IPS-11a (cell line): ENCODE measurements around the gene SPO11.

Source experiments
- H3K4me3 ChIP-seq: one replicate; pipeline ENCODE4 v1.5.1; 2013; ENCODE audit warnings: low read depth, low read length, control low read depth

The SPO11 gene

DNA sequence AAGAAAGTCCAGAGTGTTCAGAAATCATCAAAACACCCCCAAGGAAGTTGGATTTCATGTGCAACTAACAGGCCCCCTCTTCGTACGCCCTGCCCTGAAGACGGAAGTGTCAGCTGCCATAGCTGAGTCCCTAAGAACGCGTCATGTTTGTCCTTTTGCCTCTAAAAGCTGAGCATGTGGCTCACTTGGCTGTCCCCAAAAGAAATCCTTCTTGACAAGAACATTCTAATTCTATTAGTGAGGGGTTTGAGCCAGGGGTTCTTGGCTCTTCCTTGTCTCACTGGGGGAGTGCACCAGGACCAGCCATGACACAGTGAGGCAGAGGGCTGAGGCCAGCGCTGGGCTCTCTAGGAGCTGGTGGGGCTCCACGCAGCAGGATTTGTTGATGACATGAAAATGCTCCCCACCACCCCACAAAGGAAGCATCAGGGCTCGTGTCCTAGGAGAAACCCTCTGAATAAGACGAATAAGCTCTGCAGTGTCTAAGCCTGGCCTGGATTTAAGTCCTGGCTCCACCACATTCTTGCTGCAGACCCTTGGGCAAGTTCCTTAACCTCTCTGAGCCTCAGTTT, 20.0 kb upstream of the SPO11 start:
- no peak overlapping the region for H3K4me3 ChIP-seq

DNA sequence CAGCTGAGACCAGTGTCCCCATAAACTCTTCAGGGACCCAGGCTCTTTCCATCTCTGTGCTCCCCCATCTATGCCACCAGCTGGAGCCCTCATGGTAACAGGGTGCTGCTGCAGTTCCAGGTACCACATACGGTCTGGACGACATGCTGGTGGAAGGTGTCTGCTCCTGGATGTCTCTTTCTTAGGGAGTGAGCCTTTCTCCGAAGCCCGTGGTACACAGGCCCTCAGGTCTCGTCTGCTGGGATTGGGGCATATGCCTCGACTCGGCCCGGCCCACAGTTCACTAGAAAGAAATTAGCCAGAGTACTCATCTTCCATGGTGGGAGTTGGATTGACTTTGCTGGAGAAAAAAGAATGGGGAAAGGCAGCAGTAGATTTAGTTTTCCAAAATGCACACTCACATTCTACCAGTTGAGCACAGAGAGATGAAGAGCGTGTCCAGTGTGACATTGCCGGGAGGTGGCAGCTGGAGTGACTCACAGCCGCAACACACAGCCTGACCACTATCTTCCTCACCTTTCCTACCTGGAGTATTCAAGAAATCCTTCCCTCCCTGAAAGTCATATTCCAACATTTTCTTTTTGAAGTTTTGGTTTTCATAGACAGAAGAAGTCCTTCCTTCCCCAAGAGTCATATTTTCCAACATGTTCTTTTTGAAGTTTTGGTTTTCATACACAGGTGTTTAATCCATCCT, 18.6 kb upstream of the SPO11 start:
- no peak overlapping the region for H3K4me3 ChIP-seq

DNA sequence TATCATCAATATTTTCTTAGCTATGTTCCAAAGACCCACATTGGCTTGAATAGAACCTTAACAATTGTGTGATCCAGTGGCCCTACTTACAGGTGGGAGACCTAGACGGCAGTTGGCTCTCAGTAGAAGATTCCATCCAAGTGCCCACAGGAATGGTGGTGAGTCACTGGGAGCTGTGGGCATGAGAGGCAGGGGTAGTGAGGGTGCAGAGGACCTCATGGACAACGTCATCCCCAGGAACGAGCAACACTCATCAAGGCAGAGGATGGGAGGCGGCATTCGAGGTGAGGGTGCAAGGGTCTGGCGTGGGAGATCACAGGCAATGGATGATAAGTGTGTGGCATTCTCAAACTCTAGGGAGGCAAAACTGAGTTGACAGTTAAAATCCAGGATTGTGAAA, 17.5 kb upstream of the SPO11 start:
- H3K4me3 ChIP-seq: no peak overlapping the region

DNA sequence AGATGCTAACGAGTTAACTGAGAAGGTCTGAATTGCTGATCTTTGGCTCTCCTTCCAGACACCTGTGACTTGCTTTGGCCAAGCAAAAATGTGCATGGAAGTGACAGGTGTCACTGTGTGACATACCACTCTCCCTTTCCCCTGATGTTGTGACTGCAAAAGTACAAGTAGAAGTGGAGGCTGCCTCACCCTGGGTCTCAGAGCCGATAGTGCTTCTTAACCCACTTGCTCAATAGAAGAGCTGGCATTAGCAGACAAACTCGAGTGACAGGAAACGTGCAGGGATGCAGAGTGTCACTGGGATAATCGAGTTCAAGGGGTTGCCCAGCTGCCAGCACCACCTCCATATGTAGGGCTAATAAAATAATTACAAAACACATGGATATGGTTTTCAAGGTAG, 16.4 kb upstream of the SPO11 start:
- H3K4me3 ChIP-seq: no peak overlapping the region

DNA sequence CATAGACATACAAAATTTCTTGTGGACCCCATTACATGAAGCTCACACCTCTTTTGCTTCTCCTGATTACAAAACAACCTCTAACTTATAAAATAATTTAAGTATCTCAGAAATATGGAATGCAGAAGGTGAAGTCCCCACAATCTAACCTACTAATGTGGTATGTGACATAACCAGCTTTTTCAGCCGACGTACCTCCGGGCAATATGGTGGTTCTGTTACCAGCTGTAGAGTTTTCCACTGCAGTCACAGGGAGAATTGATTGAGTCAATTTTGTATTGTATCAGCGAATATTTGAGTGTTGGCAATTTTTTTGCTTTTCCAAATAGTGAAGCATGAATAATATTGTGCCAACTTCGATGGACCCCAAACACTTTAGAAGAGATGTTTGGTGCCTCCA, 15.7 kb upstream of the SPO11 start:
- H3K4me3 ChIP-seq: no peak overlapping the region

DNA sequence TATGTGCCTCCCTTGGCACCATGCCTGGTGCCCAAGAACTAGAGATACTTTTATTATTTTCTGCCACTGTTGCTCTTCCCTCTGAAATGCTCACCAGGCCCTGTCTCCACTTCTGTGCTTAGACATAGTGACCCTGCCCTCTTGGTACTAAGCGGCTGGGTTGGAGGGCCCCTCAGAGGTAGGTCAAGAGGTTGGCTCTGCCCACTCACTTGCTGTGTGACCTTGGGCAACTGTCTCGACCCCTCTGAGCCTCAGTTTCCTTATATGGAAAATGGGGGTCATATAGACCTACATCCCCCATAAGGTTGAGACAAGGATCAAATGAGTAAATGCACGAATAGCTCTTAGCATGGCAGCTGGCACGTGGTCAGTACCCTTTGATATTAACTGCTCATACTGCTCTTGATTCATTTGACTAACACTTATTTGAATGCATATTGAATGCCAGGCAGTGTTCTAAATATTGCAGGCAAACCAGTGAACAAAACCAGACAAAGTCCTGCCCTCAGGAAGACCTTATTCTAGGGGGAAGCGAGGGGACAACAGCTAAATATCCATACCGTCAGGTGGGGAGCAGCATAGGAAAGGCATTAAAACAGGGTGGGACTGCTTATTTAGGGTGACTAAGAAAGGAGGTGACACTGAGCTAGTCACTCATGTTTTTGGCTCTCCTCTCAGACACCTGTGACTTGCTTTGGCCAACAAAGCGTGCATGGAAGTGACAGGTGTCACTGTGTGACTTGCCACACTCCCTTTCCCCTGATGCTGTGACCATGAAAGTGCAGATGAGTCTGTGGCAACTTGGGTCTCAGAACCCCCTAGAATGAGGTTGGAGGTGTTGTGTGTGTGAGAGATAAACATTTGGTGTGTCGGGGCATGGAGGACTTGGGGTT, 14.3 kb upstream of the SPO11 start:
- H3K4me3 ChIP-seq: no peak overlapping the region

DNA sequence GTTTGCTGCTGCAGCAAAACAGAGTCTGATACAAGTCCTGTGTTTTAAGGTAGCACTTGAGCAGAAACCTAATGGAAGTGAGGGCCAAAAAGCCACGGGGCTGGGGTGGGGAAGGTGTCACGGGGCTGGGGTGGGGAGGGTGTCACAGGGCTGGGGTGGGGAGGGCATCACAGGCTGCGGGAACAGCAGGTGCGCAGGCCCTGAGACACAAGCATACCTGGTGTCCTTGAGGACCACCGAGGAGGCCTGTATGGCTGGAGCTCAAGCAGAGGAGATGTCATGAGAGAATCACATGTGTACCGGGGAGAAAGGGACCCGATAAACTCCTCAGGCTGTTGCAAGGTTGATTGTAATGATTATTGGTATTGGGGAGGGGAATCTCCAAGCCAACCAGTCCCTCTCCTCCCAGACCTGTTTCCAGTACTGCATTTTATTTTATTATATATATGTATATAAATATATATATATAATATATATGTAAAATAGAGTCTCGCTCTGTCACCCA, 13.6 kb upstream of the SPO11 start:
- no peak overlapping the region for H3K4me3 ChIP-seq

DNA sequence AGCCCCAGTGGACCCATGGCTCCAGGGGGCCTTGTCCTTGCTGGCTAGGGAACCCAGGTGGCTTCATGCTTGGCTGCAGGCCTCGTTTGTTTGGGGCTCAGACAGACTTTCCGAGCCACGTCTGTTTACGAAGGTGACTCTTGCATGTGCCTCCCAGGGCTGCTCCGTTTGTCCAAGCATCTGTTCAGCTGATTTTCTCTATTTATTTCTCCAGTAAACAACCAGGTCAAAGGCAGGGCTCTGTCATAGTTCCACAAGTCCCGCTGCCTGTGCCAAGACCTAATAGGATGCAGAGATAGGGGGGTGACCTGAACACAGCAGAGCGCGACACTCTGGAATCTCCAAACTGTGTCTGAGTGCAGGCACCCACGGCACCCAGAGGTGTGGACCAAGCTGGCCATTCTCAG, 12.8 kb upstream of the SPO11 start:
- H3K4me3 ChIP-seq: no peak overlapping the region

DNA sequence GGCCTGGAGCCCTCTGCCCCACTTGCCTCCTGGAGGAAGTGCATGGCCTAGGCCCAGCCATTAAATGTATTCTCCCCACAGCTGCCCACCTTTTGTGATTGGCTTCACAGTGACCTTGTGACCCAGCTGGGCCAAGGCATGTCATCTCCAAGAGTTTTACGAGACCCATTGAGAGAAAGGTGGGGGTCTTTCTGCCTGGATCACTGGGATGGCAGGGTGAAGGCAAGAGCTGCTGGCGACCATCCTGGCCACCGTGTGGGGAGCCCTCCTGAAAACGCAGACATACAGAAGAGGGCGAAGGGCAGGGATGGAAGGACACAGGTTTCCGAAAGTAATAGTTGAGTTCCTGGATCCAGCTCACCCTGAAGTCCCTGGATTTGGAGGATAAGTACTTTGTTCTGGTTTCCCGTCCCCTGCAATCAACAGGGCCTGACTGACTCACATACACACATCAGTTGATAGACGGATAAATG, 12.3 kb upstream of the SPO11 start:
- H3K4me3 ChIP-seq: no peak overlapping the region

DNA sequence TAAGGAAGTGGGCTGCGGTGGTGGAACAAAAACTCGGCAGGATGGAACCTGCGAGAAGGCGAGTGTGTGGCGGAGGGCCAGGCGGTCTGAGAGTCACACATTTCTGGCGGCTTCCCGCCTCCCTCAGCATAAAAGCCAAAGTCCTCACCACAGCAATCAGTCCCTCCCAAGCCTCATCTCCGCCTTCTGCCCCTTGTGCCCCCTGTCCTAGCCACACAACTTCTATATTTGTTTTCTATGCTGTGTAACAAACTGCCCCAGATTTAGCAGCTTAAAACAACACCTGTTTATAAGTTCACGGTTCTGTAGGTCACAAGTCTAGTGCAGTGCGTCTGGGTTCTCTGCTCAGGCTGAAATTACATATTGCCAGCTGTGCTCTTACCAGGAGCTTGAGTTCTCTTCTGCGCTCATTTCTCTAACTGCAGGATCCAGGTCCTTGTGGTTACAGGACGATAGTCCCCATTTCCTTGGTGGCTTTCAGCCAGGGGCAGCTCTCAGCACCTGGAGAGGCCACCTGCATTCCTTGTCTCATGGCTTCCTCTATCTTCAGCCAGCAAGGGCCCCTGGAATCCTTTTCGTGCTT, 11.7 kb upstream of the SPO11 start:
- no peak overlapping the region for H3K4me3 ChIP-seq

DNA sequence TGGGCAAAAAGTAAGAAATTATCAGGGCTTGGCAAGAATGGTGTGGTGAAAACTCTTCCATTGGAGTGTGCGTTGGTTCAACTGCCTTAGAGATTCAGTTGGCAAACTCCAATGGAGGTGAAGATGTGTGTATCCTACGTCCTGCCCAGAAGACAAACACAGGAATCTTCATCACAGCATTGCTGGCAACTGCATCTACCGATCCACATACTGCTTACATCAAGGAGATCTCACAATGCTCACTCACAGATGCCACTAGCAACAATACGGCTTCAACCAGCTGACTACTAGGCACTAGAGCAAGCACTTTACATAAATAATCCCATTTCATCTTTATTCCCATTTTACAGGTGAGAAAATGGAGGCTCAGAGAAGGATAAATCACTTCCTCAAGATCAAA, 10.0 kb upstream of the SPO11 start:
- H3K4me3 ChIP-seq: no peak overlapping the region

DNA sequence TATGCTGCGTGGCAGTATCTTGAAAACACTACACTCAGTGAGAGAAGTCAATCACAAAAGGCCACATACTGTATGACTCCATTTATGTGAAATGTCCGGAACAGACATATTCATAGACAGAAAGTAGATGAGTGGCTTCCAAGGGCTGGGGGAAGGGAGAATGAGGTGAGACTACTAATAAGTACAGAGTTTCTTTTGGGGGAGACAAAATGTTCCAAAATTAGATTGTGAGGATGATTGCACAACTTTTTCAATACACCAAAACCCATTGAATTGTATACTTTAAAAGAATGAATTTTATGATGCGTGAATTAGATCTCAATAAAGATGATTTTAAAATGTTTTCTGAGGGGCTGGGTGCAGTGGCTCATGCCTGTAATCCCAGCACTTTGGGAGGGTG, 9.2 kb upstream of the SPO11 start:
- H3K4me3 ChIP-seq: no peak overlapping the region

DNA sequence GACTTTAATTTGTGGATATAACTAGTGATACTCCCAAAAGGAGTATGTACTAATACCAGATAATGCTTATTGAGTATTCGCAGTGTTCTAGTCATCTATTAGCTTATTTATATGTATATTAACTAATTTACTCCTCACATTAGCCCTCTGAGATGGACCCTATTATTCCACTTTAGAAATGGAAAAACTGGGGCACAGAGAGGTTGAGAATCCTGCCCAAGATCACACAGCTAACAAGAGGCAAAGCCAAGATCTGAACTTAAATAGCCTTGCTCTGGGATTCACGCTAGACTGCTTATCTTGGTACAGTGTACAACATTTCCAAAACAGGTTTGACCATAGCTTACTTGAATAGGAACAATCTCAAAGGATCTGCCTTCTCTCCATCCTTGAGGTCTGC, 8.5 kb upstream of the SPO11 start:
- H3K4me3 ChIP-seq: no peak overlapping the region

DNA sequence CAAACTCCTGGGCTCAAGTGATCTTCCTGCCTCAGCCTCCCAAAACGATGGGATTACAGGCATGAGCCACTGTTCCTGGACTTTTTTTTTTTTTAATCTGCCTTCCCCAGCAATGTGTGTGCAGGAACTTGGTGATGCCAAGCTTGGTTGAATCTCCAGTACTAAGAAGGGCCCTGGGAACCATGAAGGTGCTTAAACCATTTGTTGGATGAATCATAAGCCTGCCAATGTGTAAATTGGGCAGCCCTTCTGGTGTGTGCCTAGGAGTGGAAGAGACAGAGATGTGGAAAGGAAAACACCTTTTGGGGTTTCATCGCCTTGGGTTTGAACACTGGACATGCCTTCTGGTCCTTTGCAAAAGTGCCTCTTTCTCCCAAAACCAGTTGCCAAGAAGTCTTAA, 7.1 kb upstream of the SPO11 start:
- H3K4me3 ChIP-seq: no peak overlapping the region

DNA sequence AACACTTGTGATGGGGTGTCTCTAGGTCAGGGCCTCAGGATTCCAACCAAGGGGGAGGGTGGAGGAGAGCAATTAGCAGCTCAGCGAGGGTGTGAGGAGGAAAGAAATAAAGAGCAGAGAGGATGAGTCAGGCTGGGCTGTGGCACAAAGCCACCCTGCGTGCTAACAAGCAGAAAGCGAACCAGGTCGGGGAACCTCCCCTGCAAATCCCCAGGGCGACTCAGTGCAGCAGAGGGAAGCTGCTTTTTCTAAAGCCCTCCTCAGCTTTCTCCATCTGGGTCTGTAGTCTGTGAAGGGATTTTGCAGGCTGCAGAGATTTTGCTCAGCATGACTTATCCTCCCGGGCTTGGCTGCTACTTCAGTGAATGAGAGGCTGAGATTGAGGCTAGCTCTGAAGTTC, 6.6 kb upstream of the SPO11 start:
- H3K4me3 ChIP-seq: no peak overlapping the region

DNA sequence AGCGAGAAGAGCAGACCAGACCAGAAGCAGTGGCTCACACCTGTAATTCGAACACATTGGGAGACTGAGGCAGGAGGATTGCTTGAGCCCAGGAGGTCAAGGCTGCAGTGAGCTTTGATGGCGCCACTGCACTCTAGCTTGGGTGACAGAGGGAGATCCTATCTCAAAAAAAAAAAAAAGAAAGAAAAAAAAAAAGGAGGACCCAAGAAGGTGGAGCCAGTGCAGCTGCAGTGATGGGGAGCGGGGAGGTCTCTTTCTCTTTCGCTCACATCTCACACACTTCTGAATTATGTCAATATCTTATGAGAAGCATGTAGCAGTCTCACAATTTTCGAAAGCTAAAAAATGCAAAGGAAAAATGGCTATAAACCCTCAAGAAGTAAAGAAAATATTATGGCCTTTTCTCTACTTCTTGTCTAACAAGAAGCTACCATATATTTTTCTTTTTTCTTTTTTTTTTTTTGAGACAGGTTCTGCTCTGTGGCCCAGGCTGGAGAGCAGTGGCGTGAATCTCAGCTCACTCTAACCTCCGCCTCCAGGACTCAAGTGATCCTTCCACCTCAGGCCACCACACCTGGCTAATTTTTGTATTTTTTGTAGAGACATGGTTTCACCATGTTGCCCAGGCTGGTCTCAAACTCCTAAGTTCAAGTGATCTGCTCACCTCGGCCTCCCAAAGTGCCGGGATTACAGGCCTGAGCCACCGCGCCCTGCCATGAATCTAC, 3.8 kb upstream of the SPO11 start:
- H3K4me3 ChIP-seq: no peak overlapping the region

DNA sequence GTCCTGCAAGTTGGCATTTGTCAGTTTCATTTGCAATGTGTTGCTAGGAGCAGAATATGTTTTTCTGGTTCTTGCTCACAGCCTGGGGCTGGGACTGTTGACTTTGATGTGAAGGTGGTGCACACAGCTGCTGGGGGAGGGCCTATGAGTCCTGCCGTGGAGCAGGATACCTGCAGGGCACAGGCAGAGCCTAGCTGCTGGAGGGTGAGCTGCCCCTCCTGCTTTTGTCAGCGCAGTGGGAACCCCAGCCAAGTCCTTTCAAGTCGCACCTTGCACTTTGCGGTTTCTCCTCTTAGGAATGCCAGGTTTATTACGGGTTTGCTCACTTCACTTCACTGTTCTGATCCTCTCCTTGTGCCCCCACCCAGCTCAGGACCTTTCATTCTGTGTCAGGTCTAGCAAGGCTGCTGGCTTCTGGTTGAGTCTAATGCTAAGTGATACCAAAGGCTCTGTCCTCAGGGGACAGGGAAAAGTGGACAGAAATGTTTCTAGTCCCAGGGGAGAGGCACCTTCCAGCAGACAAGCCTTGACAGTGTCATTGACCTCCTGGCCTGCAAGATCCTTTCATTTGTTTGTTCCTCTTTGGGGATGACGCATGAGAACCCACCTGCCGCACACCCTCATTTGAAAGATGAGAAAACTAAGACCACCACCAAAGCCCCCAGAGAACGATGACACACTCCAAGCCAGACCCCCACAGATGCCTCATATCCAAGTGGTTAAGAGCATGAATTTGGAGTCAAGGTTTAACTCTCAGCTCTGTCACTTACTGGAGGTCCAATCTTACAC, 2.7 kb upstream of the SPO11 start:
- H3K4me3 ChIP-seq: no peak overlapping the region

DNA sequence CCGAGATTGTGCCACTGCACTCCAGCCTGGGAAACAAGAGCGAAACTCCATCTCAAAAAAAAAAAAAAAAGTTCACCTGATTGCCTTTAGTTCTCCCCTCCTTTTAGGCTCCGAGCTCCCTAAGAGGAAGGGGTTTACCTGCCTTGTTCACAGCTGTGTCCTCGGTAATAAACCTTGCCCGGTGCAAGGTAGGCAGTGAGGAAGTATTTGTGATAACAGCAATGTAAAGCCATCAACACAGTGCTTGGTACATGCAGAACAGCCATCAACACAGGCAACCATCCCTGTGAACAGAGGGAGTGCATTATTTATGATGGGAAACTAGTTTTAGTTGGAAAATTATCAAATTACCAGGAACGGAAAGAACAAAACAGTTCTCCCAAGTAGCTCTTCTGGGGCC, 1.8 kb upstream of the SPO11 start:
- H3K4me3 ChIP-seq: no peak overlapping the region

DNA sequence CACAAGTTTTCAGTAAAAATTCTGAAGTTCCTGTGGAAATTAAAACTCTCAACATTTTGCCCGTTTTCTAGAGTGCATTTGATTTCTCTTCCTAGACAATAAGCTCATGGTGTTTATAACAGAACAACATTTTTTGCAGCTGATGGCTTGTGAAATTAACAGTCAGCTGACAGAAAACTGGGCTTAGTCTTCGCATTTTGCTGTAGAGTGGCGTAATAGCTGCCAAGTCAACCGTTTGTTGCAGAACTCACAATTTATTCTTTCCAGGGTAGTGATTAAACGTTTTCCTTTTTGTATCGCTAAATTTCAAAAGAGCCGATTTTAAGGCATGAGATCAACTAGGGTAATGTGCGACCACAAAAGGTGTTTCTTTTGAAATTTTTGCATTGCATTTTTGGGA, 1.4 kb downstream of the SPO11 start:
- H3K4me3 ChIP-seq: no peak overlapping the region
